Loucy (cell line): ENCODE data around the gene PTPRK.

ENCODE experiments used
- H2AFZ ChIP-seq: fragments of 200-600 bp; sonication (generic); 2 replicates; pipeline ENCODE4 v1.6.0; 2016; ENCODE audit warnings: antibody characterized with exemption, mild to moderate bottlenecking, low read length, moderate library complexity
- H3F3A ChIP-seq: fragments of 200-600 bp; 2 replicates; pipeline ENCODE4 v1.6.0; 2016; ENCODE audit warnings: antibody characterized with exemption, low read depth, mild to moderate bottlenecking
- H3K27me3 ChIP-seq: fragments of 200-600 bp; sonication (generic); 2 replicates; pipeline ENCODE4 v1.6.1; 2014; ENCODE audit warnings: low read length, mild to moderate bottlenecking; ENCODE audit not compliant: insufficient read depth, poor library complexity, severe bottlenecking
- H3K36me3 ChIP-seq: fragments of 200-600 bp; sonication (generic); 2 replicates; pipeline ENCODE4 v1.6.1; 2016; ENCODE audit warnings: low read length; ENCODE audit not compliant: insufficient read depth
- H3K4me1 ChIP-seq: fragments of 200-600 bp; sonication (generic); 2 replicates; pipeline ENCODE4 v1.5.1; 2014; ENCODE audit warnings: low read length, mild to moderate bottlenecking; ENCODE audit not compliant: insufficient read depth, poor library complexity, severe bottlenecking
- H3K4me2 ChIP-seq: fragments of 200-600 bp; sonication (generic); 2 replicates; pipeline ENCODE4 v1.6.0; 2014; ENCODE audit warnings: antibody characterized with exemption, low read length, low read depth, mild to moderate bottlenecking; ENCODE audit not compliant: poor library complexity, severe bottlenecking
- H3K4me3 ChIP-seq: fragments of 200-600 bp; sonication (generic); 2 replicates; pipeline ENCODE4 v1.5.1; 2014; ENCODE audit warnings: low read length, mild to moderate bottlenecking, mixed read lengths; ENCODE audit not compliant: poor library complexity, severe bottlenecking
- H3K79me2 ChIP-seq: fragments of 200-600 bp; sonication (generic); 2 replicates; pipeline ENCODE4 v1.6.1; 2014; ENCODE audit warnings: low read length; ENCODE audit not compliant: insufficient read depth
- H3K9ac ChIP-seq: fragments of 200-600 bp; sonication (generic); 2 replicates; pipeline ENCODE4 v1.6.0; 2014; ENCODE audit warnings: mild to moderate bottlenecking, low read depth, low read length, moderate library complexity; ENCODE audit not compliant: poor library complexity, severe bottlenecking
- H3K9me2 ChIP-seq: fragments of 200-600 bp; sonication (generic); replicated peaks from 2 replicates; pipeline ENCODE4 v1.6.1; 2016; ENCODE audit warnings: low read depth, low read length, mixed read lengths
- H3K9me3 ChIP-seq: fragments of 200-600 bp; sonication (generic); 2 replicates; pipeline ENCODE4 v1.6.1; 2014; ENCODE audit warnings: mild to moderate bottlenecking, antibody characterized with exemption, low read length, low read depth; ENCODE audit not compliant: insufficient read depth
- H4K20me1 ChIP-seq: fragments of 200-600 bp; sonication (generic); 2 replicates; pipeline ENCODE4 v1.6.0; 2014; ENCODE audit warnings: antibody characterized with exemption, low read length, mild to moderate bottlenecking; ENCODE audit not compliant: insufficient read depth, poor library complexity, severe bottlenecking
- EZH2phosphoT487 ChIP-seq: fragments of 200-600 bp; IDR thresholded peaks from 2 replicates; pipeline ENCODE4 v1.6.1; 2018; ENCODE audit warnings: antibody characterized with exemption, mild to moderate bottlenecking, moderate library complexity, borderline replicate concordance
- TF ChIP-seq, protein P1 (sequence below): fragments of 200-600 bp; sonication (generic); conservative IDR thresholded peaks from 2 replicates; pipeline ENCODE4 v1.5.1; 2014; ENCODE audit warnings: mild to moderate bottlenecking, antibody characterized with exemption, low read length

Gene PTPRK

DNA sequence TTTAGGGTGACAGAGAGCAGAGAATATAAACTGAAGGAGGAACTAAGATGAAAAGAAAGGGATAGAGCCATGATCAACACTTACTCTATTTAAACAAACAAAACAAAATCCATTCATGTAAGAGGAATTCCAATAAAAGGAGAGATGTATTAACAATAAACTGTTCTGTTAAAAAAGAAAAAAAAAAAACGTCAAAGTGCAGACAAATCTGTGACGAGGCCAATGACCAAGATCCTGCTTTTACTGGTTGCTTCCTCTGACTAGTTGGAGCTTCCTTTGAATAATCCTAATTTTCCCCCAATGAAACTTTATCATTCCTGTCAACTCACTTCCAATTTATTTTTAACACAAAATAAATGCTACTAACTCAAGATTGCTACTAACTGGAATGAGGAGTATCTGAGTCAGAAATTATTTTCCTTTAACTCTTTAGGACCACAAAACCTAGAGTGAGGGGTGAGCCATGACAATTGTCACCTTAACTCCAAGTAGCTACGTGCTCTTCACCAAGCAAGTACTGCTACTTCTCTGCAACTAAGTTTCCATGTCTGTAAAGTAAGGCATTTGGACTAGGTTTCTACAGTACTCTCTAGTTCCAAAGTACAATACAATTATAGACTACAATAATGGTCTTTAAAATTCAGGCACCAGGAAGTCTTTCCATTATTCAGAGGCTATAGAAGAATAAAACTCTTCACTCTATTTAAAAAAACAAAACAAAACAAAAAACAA is 152.0 kb downstream of the PTPRK start:
- H2AFZ ChIP-seq = no peak overlapping the region
- no peaks in the 10 kb centered on the region for H3K79me2 ChIP-seq
- no peaks in the 10 kb centered on the region for H3K36me3 ChIP-seq
- H4K20me1 ChIP-seq = no peaks in the 10 kb centered on the region
- H3F3A ChIP-seq = no peaks in the 10 kb centered on the region
- H3K4me3 ChIP-seq = no peak overlapping the region
- no peaks in the 10 kb centered on the region for H3K9me2 ChIP-seq
- no peak overlapping the region for H3K4me2 ChIP-seq
- no peaks in the 10 kb centered on the region for H3K4me1 ChIP-seq
- TF ChIP-seq, protein P1, sequence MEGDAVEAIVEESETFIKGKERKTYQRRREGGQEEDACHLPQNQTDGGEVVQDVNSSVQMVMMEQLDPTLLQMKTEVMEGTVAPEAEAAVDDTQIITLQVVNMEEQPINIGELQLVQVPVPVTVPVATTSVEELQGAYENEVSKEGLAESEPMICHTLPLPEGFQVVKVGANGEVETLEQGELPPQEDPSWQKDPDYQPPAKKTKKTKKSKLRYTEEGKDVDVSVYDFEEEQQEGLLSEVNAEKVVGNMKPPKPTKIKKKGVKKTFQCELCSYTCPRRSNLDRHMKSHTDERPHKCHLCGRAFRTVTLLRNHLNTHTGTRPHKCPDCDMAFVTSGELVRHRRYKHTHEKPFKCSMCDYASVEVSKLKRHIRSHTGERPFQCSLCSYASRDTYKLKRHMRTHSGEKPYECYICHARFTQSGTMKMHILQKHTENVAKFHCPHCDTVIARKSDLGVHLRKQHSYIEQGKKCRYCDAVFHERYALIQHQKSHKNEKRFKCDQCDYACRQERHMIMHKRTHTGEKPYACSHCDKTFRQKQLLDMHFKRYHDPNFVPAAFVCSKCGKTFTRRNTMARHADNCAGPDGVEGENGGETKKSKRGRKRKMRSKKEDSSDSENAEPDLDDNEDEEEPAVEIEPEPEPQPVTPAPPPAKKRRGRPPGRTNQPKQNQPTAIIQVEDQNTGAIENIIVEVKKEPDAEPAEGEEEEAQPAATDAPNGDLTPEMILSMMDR = no peak
- no peak for TF ChIP-seq EZH2phosphoT487
- no peaks in the 10 kb centered on the region for H3K27me3 ChIP-seq
- no peak overlapping the region for H3K9ac ChIP-seq
- H3K9me3 ChIP-seq = no peaks in the 10 kb centered on the region

DNA sequence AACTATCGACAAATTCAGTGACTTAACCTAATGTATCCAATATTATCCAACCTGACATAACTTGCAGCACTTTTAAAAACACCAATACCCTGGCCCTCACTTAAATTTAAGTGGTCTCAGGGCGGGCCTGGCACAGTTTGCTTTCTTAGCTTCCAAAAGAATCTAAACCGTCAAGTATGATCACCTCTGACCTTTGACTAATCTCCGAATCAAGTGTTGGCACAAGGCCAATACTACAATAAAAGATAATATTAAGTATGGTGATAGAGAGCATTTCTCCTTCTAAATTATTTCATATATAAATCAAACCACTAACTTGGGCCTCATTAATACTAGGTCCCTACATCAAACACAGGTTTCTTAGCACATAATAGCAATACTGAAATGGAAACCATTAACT is 153.0 kb downstream of the PTPRK start:
- TF ChIP-seq, protein P1 = no peak
- no peak for TF ChIP-seq EZH2phosphoT487
- H3K79me2 ChIP-seq = no peaks in the 10 kb centered on the region
- H3K4me2 ChIP-seq = no peak overlapping the region
- H3K4me1 ChIP-seq = no peaks in the 10 kb centered on the region
- H3K9me2 ChIP-seq = no peaks in the 10 kb centered on the region
- H3F3A ChIP-seq = no peaks in the 10 kb centered on the region
- no peaks in the 10 kb centered on the region for H3K27me3 ChIP-seq
- H3K9me3 ChIP-seq = no peaks in the 10 kb centered on the region
- H2AFZ ChIP-seq = no peak overlapping the region
- no peak overlapping the region for H3K9ac ChIP-seq
- no peaks in the 10 kb centered on the region for H3K36me3 ChIP-seq
- no peaks in the 10 kb centered on the region for H4K20me1 ChIP-seq
- no peak overlapping the region for H3K4me3 ChIP-seq

DNA sequence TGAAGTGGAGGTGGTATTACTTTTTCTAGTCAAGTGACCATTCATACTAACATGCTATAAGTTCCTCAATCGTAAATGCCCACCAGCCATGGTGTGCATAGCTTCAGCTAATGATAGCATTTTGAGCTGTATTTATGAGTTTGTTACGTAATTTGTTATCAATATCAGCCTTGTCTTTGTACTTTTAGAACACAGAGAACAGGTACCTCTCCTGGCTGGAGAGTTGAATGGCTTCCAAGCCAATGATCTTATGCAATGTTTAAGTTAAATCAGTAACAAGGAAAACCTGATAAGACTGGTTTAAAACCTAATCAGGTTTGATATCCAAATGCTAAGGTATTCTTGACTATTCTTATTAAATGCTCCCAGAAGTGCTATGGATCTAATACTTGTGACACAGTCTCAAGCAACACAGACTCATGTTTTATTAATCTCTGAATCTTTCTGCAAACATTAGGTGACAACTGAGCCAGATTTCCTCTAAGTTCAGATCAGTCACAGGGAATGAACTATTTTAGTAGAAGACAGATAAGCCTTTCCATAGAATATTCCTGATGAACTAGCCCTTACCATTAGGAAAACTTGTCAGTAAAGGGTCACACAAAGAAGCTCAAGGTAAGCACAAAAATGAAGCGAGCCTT is 154.8 kb downstream of the PTPRK start:
- no peak overlapping the region for H3K4me2 ChIP-seq
- no peaks in the 10 kb centered on the region for H3K79me2 ChIP-seq
- no peaks in the 10 kb centered on the region for H3K27me3 ChIP-seq
- H3K9ac ChIP-seq = no peak overlapping the region
- H4K20me1 ChIP-seq = no peaks in the 10 kb centered on the region
- H3F3A ChIP-seq = no peaks in the 10 kb centered on the region
- no peaks in the 10 kb centered on the region for H3K4me1 ChIP-seq
- no peaks in the 10 kb centered on the region for H3K36me3 ChIP-seq
- H3K9me3 ChIP-seq = no peaks in the 10 kb centered on the region
- no peak overlapping the region for H3K4me3 ChIP-seq
- no peak overlapping the region for H2AFZ ChIP-seq
- no peak for TF ChIP-seq EZH2phosphoT487
- TF ChIP-seq, protein P1 = no peak
- no peaks in the 10 kb centered on the region for H3K9me2 ChIP-seq
